ENCODE measurements around the gene TAOK2. TPM values are rescaled to one million over a fixed set of nuclear protein-coding genes. Genes with fewer than 3 reads are reported as not detected.

Gene TAOK2
- polyA plus RNA-seq, 3 donors, result 1.1 to 19.2 (median 2.3) TPM

DNA sequence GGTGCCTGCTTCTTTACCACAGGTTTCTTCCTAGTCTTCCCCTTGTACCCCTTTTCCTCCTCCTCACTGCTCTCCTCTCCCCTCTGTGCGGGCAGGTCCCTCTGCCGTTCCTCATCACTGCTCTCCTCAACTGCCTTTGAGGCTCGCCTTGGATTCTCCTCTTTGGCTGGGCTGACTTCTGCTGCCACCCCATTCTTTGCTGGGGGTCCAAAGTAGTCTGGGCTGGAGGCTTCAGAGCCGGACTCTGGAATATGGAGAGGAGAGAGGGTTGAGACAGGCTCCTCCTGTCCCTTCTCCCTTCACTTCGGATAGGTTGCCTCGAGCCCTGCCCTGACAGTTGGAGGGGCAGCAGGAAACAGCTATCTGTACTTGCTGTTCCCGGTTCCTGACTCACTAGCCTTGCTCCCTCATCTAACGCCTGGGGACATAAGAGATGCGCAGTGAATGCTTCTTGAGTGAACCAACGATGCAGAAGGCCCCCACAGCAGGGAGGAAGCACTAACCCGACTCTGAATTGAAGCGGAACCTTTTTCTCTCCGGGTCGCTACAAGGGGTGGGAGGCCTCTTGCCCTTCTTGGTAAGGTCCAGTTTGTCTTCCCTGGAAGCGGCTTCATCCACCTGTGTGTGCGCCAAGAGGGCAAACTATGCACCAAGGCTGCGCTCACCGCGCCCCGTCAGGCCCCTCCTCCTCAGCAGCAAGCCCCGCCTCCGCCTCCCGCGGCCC lies 21.1 kb downstream of the TAOK2 start:
- H3K36me3 ChIP-seq (replicated peaks in 1 of 2; ENCODE audit: control insufficient read depth in 1 of 2, insufficient read depth in 2 of 2, low read length in 2 of 2), result peaks cover 37 to 59% of the 10 kb centered on the region in 2 donors
- TF ChIP-seq, protein P1, sequence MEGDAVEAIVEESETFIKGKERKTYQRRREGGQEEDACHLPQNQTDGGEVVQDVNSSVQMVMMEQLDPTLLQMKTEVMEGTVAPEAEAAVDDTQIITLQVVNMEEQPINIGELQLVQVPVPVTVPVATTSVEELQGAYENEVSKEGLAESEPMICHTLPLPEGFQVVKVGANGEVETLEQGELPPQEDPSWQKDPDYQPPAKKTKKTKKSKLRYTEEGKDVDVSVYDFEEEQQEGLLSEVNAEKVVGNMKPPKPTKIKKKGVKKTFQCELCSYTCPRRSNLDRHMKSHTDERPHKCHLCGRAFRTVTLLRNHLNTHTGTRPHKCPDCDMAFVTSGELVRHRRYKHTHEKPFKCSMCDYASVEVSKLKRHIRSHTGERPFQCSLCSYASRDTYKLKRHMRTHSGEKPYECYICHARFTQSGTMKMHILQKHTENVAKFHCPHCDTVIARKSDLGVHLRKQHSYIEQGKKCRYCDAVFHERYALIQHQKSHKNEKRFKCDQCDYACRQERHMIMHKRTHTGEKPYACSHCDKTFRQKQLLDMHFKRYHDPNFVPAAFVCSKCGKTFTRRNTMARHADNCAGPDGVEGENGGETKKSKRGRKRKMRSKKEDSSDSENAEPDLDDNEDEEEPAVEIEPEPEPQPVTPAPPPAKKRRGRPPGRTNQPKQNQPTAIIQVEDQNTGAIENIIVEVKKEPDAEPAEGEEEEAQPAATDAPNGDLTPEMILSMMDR (IDR thresholded peaks at IDR 0.05), result no peak
- peak overlapping the region; percentile 99 for H2AFZ ChIP-seq (ENCODE audit: insufficient read depth, low read depth, low read length, poor library complexity, severe bottlenecking)
- H3K36me3 Mint-ChIP-seq, result peaks cover 35 to 49% of the 10 kb centered on the region in 2 donors
- H3K27me3 Mint-ChIP-seq (ENCODE audit: low read depth in 3 of 3), result peaks cover 0 to 4% (median 0%) of the 10 kb centered on the region in 3 donors
- H3K27ac Mint-ChIP-seq, result peak overlapping the region in 6 of 7 donors; percentile 8 to 98 (median 90)
- H3K4me1 ChIP-seq (ENCODE audit: control insufficient read depth in 1 of 2, insufficient read depth in 2 of 2, low read length in 2 of 2), result peaks cover 18 to 31% of the 10 kb centered on the region in 2 donors
- no peaks in the 10 kb centered on the region for H3K9me3 ChIP-seq (replicated peaks in 1 of 2; ENCODE audit: control insufficient read depth in 1 of 2, insufficient read depth in 1 of 2, low read length in 2 of 2)
- H3K27me3 ChIP-seq (ENCODE audit: control insufficient read depth in 2 of 2, insufficient read depth in 2 of 2, low read length in 2 of 2), result no peaks in the 10 kb centered on the region
- H3K4me3 ChIP-seq (replicated peaks in 1 of 3; ENCODE audit: low read depth in 2 of 3, low read length in 3 of 3), result peak overlapping the region; percentile 79 to 100 (median 100)
- H3K4me1 Mint-ChIP-seq, result peaks cover 23% of the 10 kb centered on the region
- H3K4me3 Mint-ChIP-seq, result peak overlapping the region; percentile 91 to 98
- 9% methylated on average over 18 of the region's 24 CpGs for WGBS (ENCODE audit: insufficient coverage)
- H3K9me3 Mint-ChIP-seq, result no peaks in the 10 kb centered on the region
- H3K4me2 ChIP-seq (replicated peaks; ENCODE audit: extremely low read depth, low read length, poor library complexity, severe bottlenecking), result peak overlapping the region; percentile 99
- DNase-seq, result no peak
- H3K9ac ChIP-seq (ENCODE audit: insufficient read depth, low read length, poor library complexity, severe bottlenecking), result peak overlapping the region; percentile 81
- peaks cover 16% of the 10 kb centered on the region for H3K79me2 ChIP-seq (ENCODE audit: insufficient read depth, low read length)
- H3K27ac ChIP-seq (ENCODE audit: low read depth in 1 of 2, low read length in 2 of 2), result peak overlapping the region in 1 of 2 donors; percentile 86
- intact Hi-C loops (cut with micrococcal nuclease), result loop anchor here (5.0 to 10.0 kb wide), 2 partner anchors 180 to 763 kb away; partner anchors contain the start of genes PAGR1 (in 1 of the 2) and PRRT2 (in 1 of the 2)
- no peaks in the 10 kb centered on the region for H4K20me1 ChIP-seq (ENCODE audit: insufficient read depth, low read length)

DNA sequence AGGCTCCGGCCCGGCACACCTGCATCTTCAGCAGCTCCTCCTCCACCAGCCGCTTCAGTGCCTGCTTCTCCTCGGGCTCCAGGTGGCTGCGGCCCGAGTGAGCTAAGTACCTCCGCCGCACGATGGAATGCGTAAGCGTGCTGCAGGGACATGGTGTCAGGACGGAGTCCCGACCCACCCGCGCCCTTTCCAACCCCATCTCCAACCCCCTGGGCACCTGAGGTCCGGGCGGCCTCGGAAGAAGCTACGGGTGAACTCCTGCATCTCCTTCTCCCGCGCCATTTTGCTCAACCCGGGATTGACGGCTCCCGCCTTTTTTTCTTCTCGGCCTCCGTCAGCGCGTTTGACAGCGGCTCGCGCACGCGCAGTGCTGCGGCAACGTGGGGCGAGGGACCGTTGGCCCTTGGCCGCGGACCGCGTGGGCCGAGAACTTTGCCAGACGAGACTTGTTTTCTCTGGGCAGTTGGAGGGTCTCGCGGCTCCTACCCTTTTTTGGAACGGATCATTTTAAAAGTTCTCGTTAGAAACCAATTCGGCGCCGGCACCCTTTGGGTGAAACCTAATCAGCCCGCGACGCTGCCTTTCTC lies 21.7 kb downstream of the TAOK2 start, which contains the start of gene HIRIP3:
TSS of gene HIRIP3 (minus strand) at position 294 of the 587 bp plus-strand sequence. CDS start at position 282, 12 bp downstream.
- no peaks in the 10 kb centered on the region for H3K27me3 ChIP-seq (ENCODE audit: control insufficient read depth in 2 of 2, insufficient read depth in 2 of 2, low read length in 2 of 2)
- H2AFZ ChIP-seq (ENCODE audit: insufficient read depth, low read depth, low read length, poor library complexity, severe bottlenecking), result peak within 1 kb of the TSS; percentile 99
- TF ChIP-seq, protein P1 (IDR thresholded peaks at IDR 0.05), result no peak
- H3K4me2 ChIP-seq (replicated peaks; ENCODE audit: extremely low read depth, low read length, poor library complexity, severe bottlenecking), result peak within 1 kb of the TSS; percentile 99
- peak; percentile 75 to 78 (median 76) for DNase-seq
- Mint-ChIP-seq H3K9me3 (no peaks in the 10 kb centered on the region), H3K36me3 (peaks cover 34 to 48% of the 10 kb centered on the region in 2 donors), H3K27ac (peak within 1 kb of the TSS; percentile 92 to 98 (median 97)), H3K4me1 (peaks cover 23% of the 10 kb centered on the region), H3K27me3 (ENCODE audit: low read depth in 3 of 3) (peaks cover 0 to 5% (median 0%) of the 10 kb centered on the region in 3 donors), H3K4me3 (peak within 1 kb of the TSS; percentile 91 to 98)
- peak within 1 kb of the TSS; percentile 81 for H3K9ac ChIP-seq (ENCODE audit: insufficient read depth, low read length, poor library complexity, severe bottlenecking)
- peaks cover 18 to 31% of the 10 kb centered on the region in 2 donors for H3K4me1 ChIP-seq (ENCODE audit: control insufficient read depth in 1 of 2, insufficient read depth in 2 of 2, low read length in 2 of 2)
- H4K20me1 ChIP-seq (ENCODE audit: insufficient read depth, low read length), result no peaks in the 10 kb centered on the region
- H3K4me3 ChIP-seq (replicated peaks in 1 of 3; ENCODE audit: low read depth in 2 of 3, low read length in 3 of 3), result peak within 1 kb of the TSS; percentile 79 to 100 (median 100)
- WGBS (ENCODE audit: insufficient coverage), result under 1% methylated on average over 53 of the region's 53 CpGs
- H3K27ac ChIP-seq (ENCODE audit: low read depth in 1 of 2, low read length in 2 of 2), result peak within 1 kb of the TSS; percentile 86 to 94
- intact Hi-C loops (cut with micrococcal nuclease), result loop anchor here in 1 of 2 donors (10.0 kb wide), 1 partner anchor 181 kb away; the partner anchor contains the start of genes PAGR1 and PRRT2
- H3K9me3 ChIP-seq (replicated peaks in 1 of 2; ENCODE audit: control insufficient read depth in 1 of 2, insufficient read depth in 1 of 2, low read length in 2 of 2), result no peaks in the 10 kb centered on the region
- H3K79me2 ChIP-seq (ENCODE audit: insufficient read depth, low read length), result peaks cover 16% of the 10 kb centered on the region
- peaks cover 30 to 59% of the 10 kb centered on the region in 2 donors for H3K36me3 ChIP-seq (replicated peaks in 1 of 2; ENCODE audit: control insufficient read depth in 1 of 2, insufficient read depth in 2 of 2, low read length in 2 of 2)
